HEK293T (cell line): Measurements from ENCODE around the gene ELOB.

Source experiments
- ARNT ChIP-seq: fragments of 450-650 bp; IDR thresholded peaks from 2 replicates; pipeline ENCODE4 v1.6.1; 2017; ENCODE audit warnings: mild to moderate bottlenecking
- CTBP1 ChIP-seq: fragments of 450-650 bp; IDR thresholded peaks from 2 replicates; pipeline ENCODE4 v1.6.1; 2016; ENCODE audit warnings: borderline replicate concordance
- ELF4 ChIP-seq: fragments of 450-650 bp; IDR thresholded peaks from 2 replicates; pipeline ENCODE4 v1.6.1; 2017; ENCODE audit warnings: antibody characterized with exemption
- FOXM1 ChIP-seq: fragments of 450-650 bp; IDR thresholded peaks from 2 replicates; pipeline ENCODE4 v1.6.1; 2017; ENCODE audit warnings: mild to moderate bottlenecking, borderline replicate concordance
- L3MBTL2 ChIP-seq: fragments of 450-650 bp; conservative IDR thresholded peaks from 2 replicates; pipeline ENCODE4 v1.6.1; 2016; ENCODE audit warnings: mild to moderate bottlenecking
- NFRKB ChIP-seq: fragments of 450-650 bp; IDR thresholded peaks from 2 replicates; pipeline ENCODE4 v1.6.1; 2016; ENCODE audit warnings: mild to moderate bottlenecking, moderate library complexity
- PKNOX1 ChIP-seq: fragments of 450-650 bp; IDR thresholded peaks from 2 replicates; pipeline ENCODE4 v1.6.1; 2016
- SP1 ChIP-seq: fragments of 450-650 bp; IDR thresholded peaks from 2 replicates; pipeline ENCODE4 v1.6.1; 2017
- SUZ12 ChIP-seq: fragments of 450-650 bp; IDR thresholded peaks from 2 replicates; pipeline ENCODE4 v1.6.1; 2016; ENCODE audit warnings: mild to moderate bottlenecking
- ZNF384 ChIP-seq: fragments of 450-650 bp; IDR thresholded peaks from 2 replicates; pipeline ENCODE4 v1.6.1; 2016

- TF ChIP-seq ZNF384 (no peak), SP1 (no peak), PKNOX1 (no peak), NFRKB (no peak), L3MBTL2 (no peak), SUZ12 (no peak), ARNT (no peak), FOXM1 (no peak), CTBP1 (no peak), ELF4 (no peak)
Measured at GRCh38 chr16:2728034-2728433, 49.0 kb downstream of the ELOB start.
